ENCODE measurements around the gene KCNK3.

The KCNK3 gene

GRCh38 chr2:26704441-26704977 lies 12.0 kb downstream of the KCNK3 start:
- H3K27me3 ChIP-seq (ENCODE audit: insufficient read depth, low read length): no peaks in the 10 kb centered on the region
- peaks cover 7% of the 10 kb centered on the region for H3K4me1 ChIP-seq (ENCODE audit: insufficient read depth, low read length)
- no peak overlapping the region for H3K4me3 ChIP-seq (ENCODE audit: low read length)
- no peaks in the 10 kb centered on the region for H3K9me3 ChIP-seq (ENCODE audit: low read length)
- H2AFZ ChIP-seq (ENCODE audit: low read depth, low read length): no peak overlapping the region
- H3K36me3 ChIP-seq (ENCODE audit: insufficient read depth, low read length): no peaks in the 10 kb centered on the region

- no peaks in the 10 kb centered on the region for H3K36me3 ChIP-seq (ENCODE audit: insufficient read depth, low read length)
- H3K27me3 ChIP-seq (ENCODE audit: insufficient read depth, low read length): no peaks in the 10 kb centered on the region
- H3K4me1 ChIP-seq (ENCODE audit: insufficient read depth, low read length): peaks cover 13% of the 10 kb centered on the region
These were observed 12.6 kb downstream of the KCNK3 start for GRCh38 chr2:26705126-26705525.

GRCh38 chr2:26706093-26706492 lies 13.6 kb downstream of the KCNK3 start:
- Histone ChIP-seq H2AFZ (ENCODE audit: low read depth, low read length) (no peak overlapping the region), H3K4me3 (ENCODE audit: low read length) (no peak overlapping the region), H3K4me1 (ENCODE audit: insufficient read depth, low read length) (peaks cover 18% of the 10 kb centered on the region), H3K36me3 (ENCODE audit: insufficient read depth, low read length) (no peaks in the 10 kb centered on the region), H3K9me3 (ENCODE audit: low read length) (no peaks in the 10 kb centered on the region), H3K27me3 (ENCODE audit: insufficient read depth, low read length) (no peaks in the 10 kb centered on the region)

More at GRCh38 chr2:26705126-26705525, 12.6 kb downstream of the KCNK3 start:
- H3K9me3 ChIP-seq (ENCODE audit: low read length): no peaks in the 10 kb centered on the region
- H3K4me3 ChIP-seq (ENCODE audit: low read length): no peak overlapping the region
- no peak overlapping the region for H2AFZ ChIP-seq (ENCODE audit: low read depth, low read length)

- Histone ChIP-seq H3K36me3 (ENCODE audit: insufficient read depth, low read length) (no peaks in the 10 kb centered on the region), H3K9me3 (ENCODE audit: low read length) (no peaks in the 10 kb centered on the region), H3K27me3 (ENCODE audit: insufficient read depth, low read length) (no peaks in the 10 kb centered on the region), H3K4me1 (ENCODE audit: insufficient read depth, low read length) (peaks cover 18% of the 10 kb centered on the region), H2AFZ (ENCODE audit: low read depth, low read length) (no peak overlapping the region), H3K4me3 (ENCODE audit: low read length) (no peak overlapping the region)
These were observed 14.3 kb downstream of the KCNK3 start for GRCh38 chr2:26706616-26707473.

GRCh38 chr2:26707747-26708146 lies 15.2 kb downstream of the KCNK3 start:
- Histone ChIP-seq H3K9me3 (ENCODE audit: low read length) (no peaks in the 10 kb centered on the region), H3K4me1 (ENCODE audit: insufficient read depth, low read length) (peaks cover 24% of the 10 kb centered on the region), H3K27me3 (ENCODE audit: insufficient read depth, low read length) (no peaks in the 10 kb centered on the region), H3K36me3 (ENCODE audit: insufficient read depth, low read length) (no peaks in the 10 kb centered on the region), H3K4me3 (ENCODE audit: low read length) (no peak overlapping the region), H2AFZ (ENCODE audit: low read depth, low read length) (no peak overlapping the region)

GRCh38 chr2:26708457-26708856 lies 15.9 kb downstream of the KCNK3 start:
- Histone ChIP-seq H3K9me3 (ENCODE audit: low read length) (no peaks in the 10 kb centered on the region), H3K27me3 (ENCODE audit: insufficient read depth, low read length) (no peaks in the 10 kb centered on the region), H3K4me1 (ENCODE audit: insufficient read depth, low read length) (peaks cover 24% of the 10 kb centered on the region), H3K4me3 (ENCODE audit: low read length) (no peak overlapping the region), H2AFZ (ENCODE audit: low read depth, low read length) (no peak overlapping the region), H3K36me3 (ENCODE audit: insufficient read depth, low read length) (no peaks in the 10 kb centered on the region)

GRCh38 chr2:26709323-26710110 lies 17.0 kb downstream of the KCNK3 start:
- Histone ChIP-seq H2AFZ (ENCODE audit: low read depth, low read length) (no peak overlapping the region), H3K9me3 (ENCODE audit: low read length) (no peaks in the 10 kb centered on the region), H3K4me1 (ENCODE audit: insufficient read depth, low read length) (peaks cover 24% of the 10 kb centered on the region), H3K27me3 (ENCODE audit: insufficient read depth, low read length) (no peaks in the 10 kb centered on the region), H3K4me3 (ENCODE audit: low read length) (no peak overlapping the region), H3K36me3 (ENCODE audit: insufficient read depth, low read length) (no peaks in the 10 kb centered on the region)

- no peaks in the 10 kb centered on the region for H3K9me3 ChIP-seq (ENCODE audit: low read length)
- H3K27me3 ChIP-seq (ENCODE audit: insufficient read depth, low read length): no peaks in the 10 kb centered on the region
- no peaks in the 10 kb centered on the region for H3K36me3 ChIP-seq (ENCODE audit: insufficient read depth, low read length)
- no peak overlapping the region for H2AFZ ChIP-seq (ENCODE audit: low read depth, low read length)
- peaks cover 24% of the 10 kb centered on the region for H3K4me1 ChIP-seq (ENCODE audit: insufficient read depth, low read length)
- no peak overlapping the region for H3K4me3 ChIP-seq (ENCODE audit: low read length)
These were observed 17.6 kb downstream of the KCNK3 start for GRCh38 chr2:26710145-26710544.

- Histone ChIP-seq H3K4me3 (ENCODE audit: low read length) (no peak overlapping the region), H3K4me1 (ENCODE audit: insufficient read depth, low read length) (peaks cover 24% of the 10 kb centered on the region), H3K36me3 (ENCODE audit: insufficient read depth, low read length) (no peaks in the 10 kb centered on the region), H3K27me3 (ENCODE audit: insufficient read depth, low read length) (no peaks in the 10 kb centered on the region), H2AFZ (ENCODE audit: low read depth, low read length) (no peak overlapping the region), H3K9me3 (ENCODE audit: low read length) (no peaks in the 10 kb centered on the region)
These were observed 18.4 kb downstream of the KCNK3 start for GRCh38 chr2:26710743-26711456.

GRCh38 chr2:26711457-26712161 lies 19.1 kb downstream of the KCNK3 start:
- Histone ChIP-seq H3K27me3 (ENCODE audit: insufficient read depth, low read length) (no peaks in the 10 kb centered on the region), H2AFZ (ENCODE audit: low read depth, low read length) (no peak overlapping the region), H3K4me1 (ENCODE audit: insufficient read depth, low read length) (peaks cover 24% of the 10 kb centered on the region), H3K4me3 (ENCODE audit: low read length) (no peak overlapping the region), H3K36me3 (ENCODE audit: insufficient read depth, low read length) (no peaks in the 10 kb centered on the region), H3K9me3 (ENCODE audit: low read length) (no peaks in the 10 kb centered on the region)

- Histone ChIP-seq H3K9me3 (ENCODE audit: low read length) (no peaks in the 10 kb centered on the region), H2AFZ (ENCODE audit: low read depth, low read length) (no peak overlapping the region), H3K27me3 (ENCODE audit: insufficient read depth, low read length) (no peaks in the 10 kb centered on the region), H3K4me3 (ENCODE audit: low read length) (no peak overlapping the region), H3K36me3 (ENCODE audit: insufficient read depth, low read length) (no peaks in the 10 kb centered on the region), H3K4me1 (ENCODE audit: insufficient read depth, low read length) (peaks cover 24% of the 10 kb centered on the region)
These were observed 20.3 kb downstream of the KCNK3 start for GRCh38 chr2:26712486-26713465.
